Breast epithelium (tissue), 3 donors: ENCODE data around the gene FAM135A.

Source experiments
- CTCF ChIP-seq, 3 donors: fragments of 450-650 bp; IDR thresholded peaks; one replicate each; pipeline ENCODE4 v1.5.1; 2016 to 2017; ENCODE audit warnings: antibody characterized with exemption in 3 of 3, mild to moderate bottlenecking in 3 of 3, moderate library complexity in 3 of 3
- POLR2A ChIP-seq: fragments of 450-650 bp; IDR thresholded peaks from one replicate; pipeline ENCODE4 v1.6.1; 2016; ENCODE audit warnings: antibody characterized with exemption, mild to moderate bottlenecking, moderate library complexity
- POLR2AphosphoS5 ChIP-seq, 3 donors: sonication (generic); formaldehyde crosslinking; IDR thresholded peaks; one replicate each; pipeline ENCODE4 v1.6.1; 2017; ENCODE audit warnings: antibody characterized with exemption in 3 of 3

DNA sequence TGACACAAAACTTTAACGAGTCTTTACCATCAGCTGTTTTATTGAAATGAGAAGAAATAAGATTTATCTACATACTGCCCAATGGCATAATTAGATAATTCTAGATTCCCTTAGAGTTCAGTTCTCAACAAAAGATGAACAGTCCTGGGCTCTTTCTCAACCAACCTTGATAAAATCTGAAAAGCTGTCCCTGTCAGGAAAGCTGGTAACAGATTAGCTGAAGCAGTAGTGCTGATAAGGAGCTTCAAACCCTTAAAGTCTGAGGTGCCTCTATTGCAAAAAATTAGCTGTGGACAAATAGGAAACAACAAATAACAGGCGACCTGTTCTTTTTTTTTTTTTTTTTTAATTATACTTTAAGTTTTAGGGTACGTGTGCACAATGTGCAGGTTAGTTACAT lies 35.9 kb upstream of the FAM135A start:
- TF ChIP-seq CTCF (IDR thresholded peaks at IDR 0.05): no peak
- no peak for TF ChIP-seq POLR2A
- no peak for TF ChIP-seq POLR2AphosphoS5 (IDR thresholded peaks at IDR 0.05)
